GM19397 (cell line): Measurements from ENCODE around the gene RAB1B.
"Not testable (repeated sequence)": the region's sequence is repeated elsewhere in the genome, so short reads cannot be mapped to it uniquely, and the experiment has no call there.

Experiments
- ATAC-seq: cut with Tn5 transposase; IDR thresholded peaks from one replicate; pipeline ENCODE4 v1.9.1; 2021; ENCODE audit warnings: mild to moderate bottlenecking, moderate library complexity; ENCODE audit not compliant: unreplicated experiment

RAB1B gene

GRCh38 chr11:66317723-66318599 is 49.5 kb downstream of the RAB1B start:
- no peak for ATAC-seq

GRCh38 chr11:66318600-66318970 is 50.1 kb downstream of the RAB1B start:
- ATAC-seq = no peak

- not testable (repeated sequence) for ATAC-seq
These were observed 51.9 kb downstream of the RAB1B start for GRCh38 chr11:66320289-66320688.

- ATAC-seq = not testable (repeated sequence)
These were observed 52.3 kb downstream of the RAB1B start for GRCh38 chr11:66320748-66321147.

DNA sequence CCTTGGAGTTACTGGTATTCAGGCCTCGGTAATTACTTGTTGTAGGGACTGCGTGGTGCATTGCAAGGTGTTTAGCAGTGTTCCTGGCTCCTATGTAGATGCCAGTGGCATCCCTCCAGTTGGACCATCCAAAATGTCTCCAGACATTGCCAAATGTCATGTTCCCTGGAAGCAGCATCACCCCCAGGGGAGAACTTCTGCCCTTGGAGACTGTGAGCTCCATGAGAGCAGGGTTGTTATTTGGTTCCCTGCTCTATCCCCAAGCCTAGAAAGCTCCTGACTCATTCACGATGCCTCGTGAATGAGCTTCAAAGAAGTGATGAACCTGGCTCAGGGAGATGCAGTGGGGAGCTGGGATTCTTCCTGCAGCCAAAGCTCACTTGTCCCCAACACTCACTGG is 53.2 kb downstream of the RAB1B start:
- ATAC-seq = no peak

- ATAC-seq = no peak
These were observed 54.4 kb downstream of the RAB1B start for GRCh38 chr11:66322732-66323427.

- no peak for ATAC-seq
These were observed 55.2 kb downstream of the RAB1B start for GRCh38 chr11:66323684-66324083.

GRCh38 chr11:66324664-66325063 is 56.2 kb downstream of the RAB1B start:
- ATAC-seq = no peak

- ATAC-seq = no peak
These were observed 56.8 kb downstream of the RAB1B start for GRCh38 chr11:66325263-66325671.

- ATAC-seq = no peak
These were observed 58.0 kb downstream of the RAB1B start for GRCh38 chr11:66326261-66327111.
